Activated CD8-positive, alpha-beta memory T cell treated with anti-CD3 and anti-CD28 coated beads, Interleukin-2, amount 10 ng/mL, durations not matched to agents 7 days and 5 days (primary cell): ENCODE measurements around the gene TAS2R10. TPM values are rescaled to one million over a fixed set of nuclear protein-coding genes. Genes with fewer than 3 reads are reported as not detected.
"Not testable (repeated sequence)": the region's sequence is repeated elsewhere in the genome, so short reads cannot be mapped to it uniquely, and the experiment has no call there.

ENCODE experiments used
- ATAC-seq: fragments of 150-1000 bp; cut with Tn5 transposase; one replicate; pipeline ENCODE4 v1.10.0; 2021; ENCODE audit warnings: moderate library complexity
- CTCF ChIA-PET: fragments of 350-600 bp; sonication (Branson Sonifier 250); formaldehyde crosslinking; loops from one replicate; lab custom pipeline; 2021; ENCODE audit warnings: antibody characterized with exemption; lab: Charles Lee
- DNase-seq: peaks from one replicate; pipeline ENCODE4 v3.0.0-alpha.2; 2020
- H3K27ac Mint-ChIP-seq: one replicate; pipeline ENCODE4 v1.8.0; 2021; ENCODE audit warnings: mild to moderate bottlenecking, mixed read lengths
- H3K27me3 Mint-ChIP-seq: one replicate; pipeline ENCODE4 v1.8.0; 2021; ENCODE audit warnings: mixed read lengths
- H3K36me3 Mint-ChIP-seq: one replicate; pipeline ENCODE4 v1.8.0; 2021; ENCODE audit warnings: mild to moderate bottlenecking, mixed read lengths
- H3K4me1 Mint-ChIP-seq: one replicate; pipeline ENCODE4 v1.8.0; 2021; ENCODE audit warnings: mixed read lengths
- H3K4me3 Mint-ChIP-seq: one replicate; pipeline ENCODE4 v1.8.0; 2021; ENCODE audit warnings: mild to moderate bottlenecking, moderate library complexity, mixed read lengths
- H3K9me3 Mint-ChIP-seq: one replicate; pipeline ENCODE4 v1.8.0; 2022; ENCODE audit warnings: low read depth, mixed read lengths
- total RNA-seq, 2 experiments: library from RNA; stranded (reverse); gene quantifications; one replicate each; pipeline ENCODE4 v1.2.3, GENCODE V29; 2021

The TAS2R10 gene
- total RNA-seq, 2 experiments from 2014 or later, result 0.29 TPM; not detected in 1

GRCh38 chr12:10811883-10812536 is 14.1 kb downstream of the TAS2R10 start:
- H3K36me3 Mint-ChIP-seq, result no peaks in the 10 kb centered on the region
- H3K9me3 Mint-ChIP-seq, result no peaks in the 10 kb centered on the region
- ATAC-seq (no peak), DNase-seq (no peak)
- H3K27me3 Mint-ChIP-seq, result peaks cover 34% of the 10 kb centered on the region
- H3K27ac Mint-ChIP-seq, result no peak overlapping the region
- H3K4me3 Mint-ChIP-seq, result no peak overlapping the region
- CTCF ChIA-PET, result no interaction called here
- no peaks in the 10 kb centered on the region for H3K4me1 Mint-ChIP-seq

GRCh38 chr12:10810068-10810467 is 16.1 kb downstream of the TAS2R10 start, which contains the start of gene TAS2R9:
Gene TAS2R9 (minus strand): TSS chr12:10810168. CDS start chr12:10810075, 93 bp downstream.
- H3K4me1 Mint-ChIP-seq, result no peaks in the 10 kb centered on the region

GRCh38 chr12:10807186-10807585 is 19.0 kb downstream of the TAS2R10 start, which contains the start of gene TAS2R8:
Gene TAS2R8 (minus strand): TSS chr12:10807286. CDS start chr12:10806980, 306 bp downstream.
- H3K27ac Mint-ChIP-seq, result no peak within 1 kb of the TSS
- CTCF ChIA-PET, result no interaction called here
- H3K27me3 Mint-ChIP-seq, result peaks cover 47% of the 10 kb centered on the region

More at GRCh38 chr12:10810068-10810467, 16.1 kb downstream of the TAS2R10 start, which contains the start of gene TAS2R9:
- peaks cover 46% of the 10 kb centered on the region for H3K27me3 Mint-ChIP-seq
- no peaks in the 10 kb centered on the region for H3K36me3 Mint-ChIP-seq
- no peaks in the 10 kb centered on the region for H3K9me3 Mint-ChIP-seq
- ATAC-seq, result no peak
- H3K27ac Mint-ChIP-seq, result no peak within 1 kb of the TSS
- CTCF ChIA-PET, result no interaction called here
- no peak within 1 kb of the TSS for H3K4me3 Mint-ChIP-seq
- no peak for DNase-seq

GRCh38 chr12:10802587-10802986 is 23.6 kb downstream of the TAS2R10 start, which contains the start of gene TAS2R7:
Gene TAS2R7 (minus strand): TSS chr12:10802627. CDS start chr12:10802570, 57 bp downstream.
- Mint-ChIP-seq H3K4me1 (no peaks in the 10 kb centered on the region), H3K9me3 (no peaks in the 10 kb centered on the region), H3K27me3 (peaks cover 54% of the 10 kb centered on the region), H3K27ac (no peak within 1 kb of the TSS), H3K4me3 (no peak within 1 kb of the TSS), H3K36me3 (no peaks in the 10 kb centered on the region)
- CTCF ChIA-PET, result no interaction called here
- DNase-seq (no peak), ATAC-seq (no peak)

More at GRCh38 chr12:10807186-10807585, 19.0 kb downstream of the TAS2R10 start, which contains the start of gene TAS2R8:
- no peaks in the 10 kb centered on the region for H3K4me1 Mint-ChIP-seq
- no peaks in the 10 kb centered on the region for H3K36me3 Mint-ChIP-seq
- ATAC-seq (no peak), DNase-seq (no peak)
- no peaks in the 10 kb centered on the region for H3K9me3 Mint-ChIP-seq
- H3K4me3 Mint-ChIP-seq, result no peak within 1 kb of the TSS

- no peak overlapping the region for H3K27ac Mint-ChIP-seq
- H3K27me3 Mint-ChIP-seq, result peaks cover 59% of the 10 kb centered on the region
- no peaks in the 10 kb centered on the region for H3K36me3 Mint-ChIP-seq
- no peak overlapping the region for H3K4me3 Mint-ChIP-seq
- ATAC-seq, result no peak
- CTCF ChIA-PET, result no interaction called here
- H3K9me3 Mint-ChIP-seq, result no peaks in the 10 kb centered on the region
- no peaks in the 10 kb centered on the region for H3K4me1 Mint-ChIP-seq
- DNase-seq, result no peak
Observed at GRCh38 chr12:10801741-10802140, 24.4 kb downstream of the TAS2R10 start.

- H3K9me3 Mint-ChIP-seq, result no peaks in the 10 kb centered on the region
- no peaks in the 10 kb centered on the region for H3K36me3 Mint-ChIP-seq
- no peak overlapping the region for H3K4me3 Mint-ChIP-seq
- H3K27me3 Mint-ChIP-seq, result peaks cover 33% of the 10 kb centered on the region
- no peak overlapping the region for H3K27ac Mint-ChIP-seq
- CTCF ChIA-PET, result no interaction called here
- ATAC-seq (no peak), DNase-seq (no peak)
- H3K4me1 Mint-ChIP-seq, result no peaks in the 10 kb centered on the region
Observed at GRCh38 chr12:10794222-10794621, 31.9 kb downstream of the TAS2R10 start.

GRCh38 chr12:10791769-10792168 is 34.4 kb downstream of the TAS2R10 start:
- H3K36me3 Mint-ChIP-seq, ATAC-seq, H3K9me3 Mint-ChIP-seq, CTCF ChIA-PET, H3K27ac Mint-ChIP-seq, H3K4me1 Mint-ChIP-seq, H3K4me3 Mint-ChIP-seq, DNase-seq: not testable (repeated sequence)
- peaks cover 27% of the 10 kb centered on the region for H3K27me3 Mint-ChIP-seq

GRCh38 chr12:10783252-10783651 is 42.9 kb downstream of the TAS2R10 start:
- ATAC-seq, result no peak
- no peak overlapping the region for H3K27ac Mint-ChIP-seq
- H3K4me3 Mint-ChIP-seq, result no peak overlapping the region
- H3K36me3 Mint-ChIP-seq, result no peaks in the 10 kb centered on the region
- H3K27me3 Mint-ChIP-seq, result peaks cover 21% of the 10 kb centered on the region
- no peak for DNase-seq
- CTCF ChIA-PET, result no interaction called here
- peaks cover 2% of the 10 kb centered on the region for H3K9me3 Mint-ChIP-seq
- H3K4me1 Mint-ChIP-seq, result no peaks in the 10 kb centered on the region

GRCh38 chr12:10779103-10779502 is 47.1 kb downstream of the TAS2R10 start:
- Mint-ChIP-seq H3K4me3 (no peak overlapping the region), H3K9me3 (peaks cover 2% of the 10 kb centered on the region), H3K4me1 (no peaks in the 10 kb centered on the region), H3K27ac (no peak overlapping the region), H3K36me3 (no peaks in the 10 kb centered on the region), H3K27me3 (peaks cover 34% of the 10 kb centered on the region)
- ATAC-seq, result no peak
- DNase-seq, result no peak
- CTCF ChIA-PET, result interaction anchor here (0.6 kb wide), 1 partner anchor 141 kb away, joined by 3 read pairs; no protein-coding TSS in a partner anchor

Other genes starting within 250 kb of the TAS2R10 start
- gene MAGOHB, start 212.7 kb downstream of the TAS2R10 start, total RNA-seq, result 10 to 100 TPM; 53.3 to 77.2 TPM
- gene STYK1, start 152.3 kb downstream of the TAS2R10 start, total RNA-seq, result 10 to 100 TPM in 1 of 2 experiments, 1 to 10 TPM in 1; 8.4 to 16.1 TPM
- 100 to 1,000 TPM; 122 to 139 TPM for gene YBX3, start 103.0 kb downstream of the TAS2R10 start, total RNA-seq
- gene TAS2R7, start 23.7 kb downstream of the TAS2R10 start, total RNA-seq, result not detected
- gene TAS2R8, start 19.1 kb downstream of the TAS2R10 start, total RNA-seq, result not detected
- not detected for gene TAS2R9, start 16.2 kb downstream of the TAS2R10 start, total RNA-seq
- 1 to 10 TPM; 1.3 to 2.2 TPM for gene PRR4, start 23.1 kb upstream of the TAS2R10 start, total RNA-seq
- 10 to 100 TPM; 13.5 to 23.0 TPM for gene PRH1, start 57.9 kb upstream of the TAS2R10 start, total RNA-seq
- 1 to 10 TPM in 1 of 2 experiments, under 1 TPM in 1; 0.45 to 1.3 TPM for gene TAS2R13, start 83.2 kb upstream of the TAS2R10 start, total RNA-seq
- under 1 TPM in 1 of 2 experiments, not detected in 1; 0.76 TPM for gene PRH2, start 102.9 kb upstream of the TAS2R10 start, total RNA-seq
- gene TAS2R14, start 112.9 kb upstream of the TAS2R10 start, total RNA-seq, result 1 to 10 TPM; 1.5 to 1.8 TPM
- gene TAS2R50, start 160.6 kb upstream of the TAS2R10 start, total RNA-seq, result 1 to 10 TPM in 1 of 2 experiments, under 1 TPM in 1; 0.89 to 1.1 TPM
- 1 to 10 TPM; 1.5 to 2.0 TPM for gene TAS2R20, start 171.9 kb upstream of the TAS2R10 start, total RNA-seq
- 1 to 10 TPM; 1.8 to 2.0 TPM for gene TAS2R19, start 196.3 kb upstream of the TAS2R10 start, total RNA-seq
- 1 to 10 TPM; 2.0 to 5.2 TPM for gene TAS2R31, start 205.0 kb upstream of the TAS2R10 start, total RNA-seq
- 1 to 10 TPM in 1 of 2 experiments, under 1 TPM in 1; 0.73 to 1.1 TPM for gene TAS2R46, start 235.9 kb upstream of the TAS2R10 start, total RNA-seq